Measurements from ENCODE around the gene EIF1B.

DNA sequence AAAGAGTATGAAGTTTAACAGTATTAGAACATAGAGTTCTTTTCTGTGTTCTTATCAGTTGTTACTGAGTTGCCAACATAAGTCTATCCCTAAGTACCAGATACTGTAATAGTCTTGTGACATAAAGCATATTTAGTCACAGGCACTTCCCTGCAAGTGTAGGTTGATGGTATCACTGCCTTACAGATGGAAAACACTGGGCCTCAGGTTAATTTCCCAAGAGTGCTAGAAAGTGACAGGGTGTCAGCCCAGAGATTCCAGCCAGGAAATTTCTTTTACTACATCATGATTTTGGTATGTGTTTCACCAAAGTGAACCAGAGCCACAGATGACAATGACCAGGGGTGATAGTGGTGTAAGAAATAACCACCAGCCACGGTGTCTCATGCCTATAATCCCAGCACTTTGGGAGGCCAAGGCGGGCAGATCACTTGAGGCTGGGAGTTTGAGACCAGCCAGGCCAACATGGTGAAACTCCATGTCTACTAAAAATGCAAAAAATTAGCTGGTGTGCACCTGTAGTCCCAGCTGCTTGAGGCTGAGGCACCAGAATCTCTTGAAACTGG lies 3.2 kb downstream of the EIF1B start:
- TF ChIP-seq POLR2AphosphoS5 (IDR thresholded peaks at IDR 0.05; ENCODE audit: low read depth, low read length) (no peak), TAF1 (IDR thresholded peaks at IDR 0.05; ENCODE audit: low read depth, low read length) (no peak)

Measured in GM12891 (cell line).